Transverse colon (tissue), 4 donors: Measurements from ENCODE around the gene SELENOI. TPM values are rescaled to one million over a fixed set of nuclear protein-coding genes. Genes with fewer than 3 reads are reported as not detected.

Source experiments
- DNase-seq: peaks from one replicate; pipeline ENCODE4 v3.0.0-alpha.2; 2019
- H3K27ac ChIP-seq, 4 donors: fragments of 200-600 bp; sonication (generic); 2 replicates each; pipeline ENCODE4 v1.5.1; 2016 to 2018; ENCODE audit warnings: inconsistent platforms in 4 of 4
- H3K27me3 ChIP-seq: fragments of 200-600 bp; sonication (generic); 2 replicates; pipeline ENCODE4 v1.5.1; 2017; ENCODE audit warnings: inconsistent platforms
- H3K36me3 ChIP-seq, 4 donors: fragments of 200-600 bp; sonication (generic); 2 replicates each; pipeline ENCODE4 v1.5.1; 2017 to 2019; ENCODE audit warnings: inconsistent platforms in 4 of 4
- H3K4me1 ChIP-seq, 4 donors: fragments of 200-600 bp; sonication (generic); 2 replicates each; pipeline ENCODE4 v1.5.1; 2017 to 2020; ENCODE audit warnings: inconsistent platforms in 4 of 4
- H3K4me3 ChIP-seq, 4 donors: fragments of 200-600 bp; sonication (generic); 1 replicate in 1 of 4; 2 replicates in 3 of 4; pipeline versions ENCODE4 v1.5.1 to v1.6.1; 2017 to 2019; ENCODE audit warnings: inconsistent platforms in 4 of 4
- H3K9me3 ChIP-seq, 2 donors: fragments of 200-600 bp; sonication (generic); 2 replicates each; pipeline ENCODE4 v1.5.1; 2017 to 2019; ENCODE audit warnings: inconsistent platforms in 2 of 2
- CTCF ChIP-seq, 5 experiments: fragments of 200-600 bp in 3 of 5; fragments of 450-650 bp in 2 of 5; sonication (generic) in 3 of 5; IDR thresholded peaks; 1 replicate in 2 of 5; 2 replicates in 3 of 5; pipeline ENCODE4 v1.5.1; 2016 to 2017; ENCODE audit warnings: antibody characterized with exemption in 5 of 5, inconsistent platforms in 3 of 5, mild to moderate bottlenecking in 2 of 5, moderate library complexity in 1 of 5
- EP300 ChIP-seq: sonication (generic); formaldehyde crosslinking; IDR thresholded peaks from one replicate; pipeline ENCODE4 v1.6.1; 2017; ENCODE audit warnings: antibody characterized with exemption, low read depth
- POLR2A ChIP-seq: fragments of 450-650 bp; IDR thresholded peaks from one replicate; pipeline ENCODE4 v1.6.1; 2016; ENCODE audit warnings: antibody characterized with exemption, mild to moderate bottlenecking, moderate library complexity
- POLR2AphosphoS5 ChIP-seq, 3 donors: sonication (generic); formaldehyde crosslinking; IDR thresholded peaks; one replicate each; pipeline ENCODE4 v1.6.1; 2016; ENCODE audit warnings: antibody characterized with exemption in 3 of 3
- WGBS, 2 donors: methylation state at CpG; one replicate each; pipeline ENCODE4 v1.1.5; 2018; ENCODE audit warnings: low coverage in 1 of 2; 5-methylcytosine and 5-hydroxymethylcytosine counted together
- in situ Hi-C, 4 donors: fragments of 200-750 bp; cut with MboI; loops; one replicate each; pipeline versions ENCODE4 v1.15.0 to v1.15.1; 2017; ENCODE audit warnings: low sequenced_read_pairs in 3 of 4, low pct_ligation_motif_present in 1 of 4, low pct_unique_long_range_greater_than_20kb in 1 of 4
- intact Hi-C: fragments of 100-400 bp; cut with DNase I; formaldehyde crosslinking; loops from one replicate; pipeline ENCODE4 v1.15.1; 2023; ENCODE audit warnings: low total_unique reads
- total RNA-seq, 4 donors: library from RNA; depleted of rRNA; stranded (reverse); fragments of >200 nt; gene quantifications; one replicate each; pipeline ENCODE4 v1.1.0, GENCODE V29; 2016

Gene SELENOI
- total RNA-seq, 4 donors from 2014 or later: 12.1 to 37.4 (median 26.9) TPM

DNA sequence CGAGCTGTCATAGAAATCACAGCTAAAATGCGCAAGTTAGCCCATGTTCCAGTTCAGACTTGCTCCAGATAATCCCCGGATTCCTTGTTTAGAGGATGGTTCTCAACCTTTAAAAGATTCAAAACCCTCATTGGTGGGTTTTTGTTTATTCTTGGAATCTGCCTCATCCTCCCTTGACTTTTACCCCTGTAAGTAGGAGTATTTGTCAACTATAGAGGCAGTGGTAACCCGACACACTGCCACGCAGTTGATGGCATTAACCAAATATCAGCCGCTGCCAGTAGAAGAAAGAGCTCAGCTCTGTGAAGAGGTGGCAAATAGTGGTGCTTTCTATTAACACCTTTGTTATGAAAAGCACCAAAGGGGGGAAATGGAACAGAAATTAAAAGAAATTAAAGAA, 40.4 kb upstream of the SELENOI start:
- no peak overlapping the region for H3K27ac ChIP-seq
- H3K27me3 ChIP-seq: no peaks in the 10 kb centered on the region
- H3K9me3 ChIP-seq: no peaks in the 10 kb centered on the region
- H3K4me1 ChIP-seq: peaks cover 0 to 12% (median 7%) of the 10 kb centered on the region in 4 donors
- intact Hi-C loops (no loop called here), in situ Hi-C loops (loop anchor here in 1 of 4 donors (25.0 kb wide), 1 partner anchor 343 kb away; no protein-coding TSS in a partner anchor)
- no peak overlapping the region for H3K4me3 ChIP-seq
- DNase-seq: no peak
- no peaks in the 10 kb centered on the region for H3K36me3 ChIP-seq
- 64 to 65% methylated on average over 2 to 6 of the region's 6 CpGs for WGBS, 2 donors
- TF ChIP-seq EP300: no peak
- no peak for TF ChIP-seq POLR2AphosphoS5 (IDR thresholded peaks at IDR 0.05)
- TF ChIP-seq POLR2A: no peak
- no peak for TF ChIP-seq CTCF (IDR thresholded peaks at IDR 0.05)

GRCh38 chr2:26309921-26310320, 36.0 kb upstream of the SELENOI start:
- Histone ChIP-seq H3K9me3 (no peaks in the 10 kb centered on the region), H3K27ac (no peak overlapping the region), H3K4me1 (peaks cover 0 to 8% (median 3%) of the 10 kb centered on the region in 4 donors), H3K4me3 (no peak overlapping the region), H3K27me3 (no peaks in the 10 kb centered on the region), H3K36me3 (no peaks in the 10 kb centered on the region)
- intact Hi-C loops (no loop called here), in situ Hi-C loops (loop anchor here in 1 of 4 donors (25.0 kb wide), 1 partner anchor 348 kb away; no protein-coding TSS in a partner anchor)
- DNase-seq: no peak
- 85% methylated on average over 10 of the region's 10 CpGs; no CpG with 5 or more reads in 1 of the 2 donors for WGBS, 2 donors
- no peak for TF ChIP-seq CTCF (IDR thresholded peaks at IDR 0.05)
- no peak for TF ChIP-seq EP300
- no peak for TF ChIP-seq POLR2A
- TF ChIP-seq POLR2AphosphoS5 (IDR thresholded peaks at IDR 0.05): no peak

GRCh38 chr2:26312471-26312870, 33.5 kb upstream of the SELENOI start:
- Histone ChIP-seq H3K4me1 (no peaks in the 10 kb centered on the region), H3K27ac (no peak overlapping the region), H3K27me3 (no peaks in the 10 kb centered on the region), H3K4me3 (no peak overlapping the region), H3K9me3 (no peaks in the 10 kb centered on the region), H3K36me3 (no peaks in the 10 kb centered on the region)
- no peak for DNase-seq
- intact Hi-C loops: no loop called here
- WGBS, 2 donors: 89 to 100% methylated on average over 4 to 8 of the region's 9 CpGs
- no peak for TF ChIP-seq POLR2A
- no peak for TF ChIP-seq EP300
- TF ChIP-seq POLR2AphosphoS5 (IDR thresholded peaks at IDR 0.05): no peak
- TF ChIP-seq CTCF (IDR thresholded peaks at IDR 0.05): no peak
- in situ Hi-C loops: loop anchor here in 1 of 4 donors (25.0 kb wide), 1 partner anchor 350 kb away; no protein-coding TSS in a partner anchor

DNA sequence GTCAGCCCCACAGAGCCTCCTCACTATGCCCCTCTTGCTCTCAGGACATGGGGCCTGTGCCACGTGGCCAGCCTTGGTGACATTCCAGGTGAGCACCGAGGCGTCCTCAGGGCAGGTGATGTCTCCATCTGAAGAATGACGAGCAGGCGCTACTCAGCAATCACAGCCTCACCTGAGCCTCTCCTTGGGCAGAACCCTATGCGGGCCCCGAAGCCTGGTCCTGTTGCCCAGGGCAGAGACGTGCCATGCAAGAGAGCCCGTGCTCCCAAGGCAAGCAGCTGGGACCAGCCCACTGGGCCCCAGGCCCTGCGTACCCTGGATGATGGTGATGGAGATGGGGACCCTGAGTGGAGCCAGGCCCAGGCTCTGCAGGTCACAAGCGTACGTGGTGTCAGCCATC, 32.5 kb upstream of the SELENOI start:
- no peaks in the 10 kb centered on the region for H3K9me3 ChIP-seq
- H3K36me3 ChIP-seq: no peaks in the 10 kb centered on the region
- no peaks in the 10 kb centered on the region for H3K27me3 ChIP-seq
- in situ Hi-C loops (loop anchor here in 1 of 4 donors (25.0 kb wide), 1 partner anchor 351 kb away; no protein-coding TSS in a partner anchor), intact Hi-C loops (no loop called here)
- WGBS, 2 donors: 87% methylated on average over 12 of the region's 12 CpGs; no CpG with 5 or more reads in 1 of the 2 donors
- H3K4me3 ChIP-seq: no peak overlapping the region
- no peak overlapping the region for H3K27ac ChIP-seq
- TF ChIP-seq POLR2AphosphoS5 (IDR thresholded peaks at IDR 0.05): no peak
- no peak for TF ChIP-seq EP300
- TF ChIP-seq CTCF (IDR thresholded peaks at IDR 0.05): no peak
- no peak for TF ChIP-seq POLR2A
- no peaks in the 10 kb centered on the region for H3K4me1 ChIP-seq
- DNase-seq: no peak
